Measurements from ENCODE around the gene MAP4K4. TPM values are rescaled to one million over a fixed set of nuclear protein-coding genes. Genes with fewer than 3 reads are reported as not detected.

The MAP4K4 gene
- total and polyA plus RNA-seq, 2 of the 13 experiments (the other 11 are each of a cell fraction or from before 2014, with no cell fraction given) = 105 to 264 TPM

DNA sequence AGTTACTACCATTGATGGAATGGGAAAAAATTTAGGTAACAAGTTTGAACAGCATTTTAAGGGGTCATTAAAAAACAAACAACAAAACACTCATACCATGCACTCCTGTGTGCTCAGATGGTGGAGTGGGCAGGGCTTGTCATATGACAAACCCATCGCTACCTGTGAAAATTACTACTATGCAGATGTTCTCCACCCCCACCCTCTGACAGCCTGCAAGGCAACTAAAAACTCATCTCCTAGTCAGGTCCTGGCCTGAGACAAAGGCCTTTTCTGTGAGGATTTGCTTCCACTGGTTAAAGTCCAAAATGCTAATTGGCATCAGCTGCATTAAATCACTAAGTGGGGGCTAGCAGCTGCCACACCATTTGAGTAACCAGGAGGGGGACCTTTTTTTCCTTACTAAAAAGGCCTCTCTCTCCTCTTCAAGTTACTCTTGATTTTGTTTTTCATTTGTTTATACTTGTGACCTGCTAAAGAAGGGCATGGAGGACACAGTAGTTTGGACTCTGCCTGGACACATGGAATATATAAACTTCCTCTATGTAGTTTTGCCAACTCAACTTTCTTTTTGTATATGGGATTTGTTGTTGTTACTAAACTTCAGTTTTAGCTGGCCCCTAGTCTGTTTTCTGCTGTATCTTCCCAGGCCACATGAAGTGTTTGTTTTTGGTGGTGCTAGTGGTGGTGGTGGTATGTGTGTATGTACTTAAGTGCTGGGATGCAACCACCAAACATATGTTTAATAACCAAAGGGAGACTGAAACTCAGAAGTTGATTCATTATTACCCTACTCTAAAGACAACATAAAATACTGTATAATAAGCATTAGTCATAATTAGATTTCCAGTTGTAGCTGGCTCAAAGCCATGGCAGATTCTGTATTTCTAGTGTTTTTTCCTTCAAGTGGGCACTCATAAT is 121.3 kb downstream of the MAP4K4 start (continued):
- TF ChIP-seq, protein P1, sequence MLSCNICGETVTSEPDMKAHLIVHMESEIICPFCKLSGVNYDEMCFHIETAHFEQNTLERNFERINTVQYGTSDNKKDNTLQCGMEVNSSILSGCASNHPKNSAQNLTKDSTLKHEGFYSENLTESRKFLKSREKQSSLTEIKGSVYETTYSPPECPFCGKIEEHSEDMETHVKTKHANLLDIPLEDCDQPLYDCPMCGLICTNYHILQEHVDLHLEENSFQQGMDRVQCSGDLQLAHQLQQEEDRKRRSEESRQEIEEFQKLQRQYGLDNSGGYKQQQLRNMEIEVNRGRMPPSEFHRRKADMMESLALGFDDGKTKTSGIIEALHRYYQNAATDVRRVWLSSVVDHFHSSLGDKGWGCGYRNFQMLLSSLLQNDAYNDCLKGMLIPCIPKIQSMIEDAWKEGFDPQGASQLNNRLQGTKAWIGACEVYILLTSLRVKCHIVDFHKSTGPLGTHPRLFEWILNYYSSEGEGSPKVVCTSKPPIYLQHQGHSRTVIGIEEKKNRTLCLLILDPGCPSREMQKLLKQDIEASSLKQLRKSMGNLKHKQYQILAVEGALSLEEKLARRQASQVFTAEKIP (CRISPR knock-in tag; IDR thresholded peaks at IDR 0.05; ENCODE audit: borderline replicate concordance) = no peak
- TF ChIP-seq MYC (CRISPR knock-in tag; IDR thresholded peaks at IDR 0.05; ENCODE audit: borderline replicate concordance) (no peak), IRF2 (CRISPR knock-in tag; IDR thresholded peaks at IDR 0.05) (0 out of 2 replicates have a peak, but pooled peaks have one; percentile 46), SOX6 (IDR thresholded peaks at IDR 0.05) (no peak), SOX6 (CRISPR knock-in tag; IDR thresholded peaks at IDR 0.05) (peak; percentile 86), FOSL2 (CRISPR knock-in tag; IDR thresholded peaks at IDR 0.05) (no peak), ZNF543 (CRISPR knock-in tag; IDR thresholded peaks at IDR 0.05) (0 out of 2 replicates have a peak, but pooled peaks have one; percentile 34), ZNF660 (CRISPR knock-in tag; IDR thresholded peaks at IDR 0.05; ENCODE audit: borderline replicate concordance, low read depth) (no peak), JUN (CRISPR knock-in tag; IDR thresholded peaks at IDR 0.05) (no peak), RAD51 (IDR thresholded peaks at IDR 0.05; ENCODE audit: borderline replicate concordance) (no peak), PHB2 (IDR thresholded peaks at IDR 0.05; ENCODE audit: partially characterized antibody) (no peak)
- TF ChIP-seq, protein P2, sequence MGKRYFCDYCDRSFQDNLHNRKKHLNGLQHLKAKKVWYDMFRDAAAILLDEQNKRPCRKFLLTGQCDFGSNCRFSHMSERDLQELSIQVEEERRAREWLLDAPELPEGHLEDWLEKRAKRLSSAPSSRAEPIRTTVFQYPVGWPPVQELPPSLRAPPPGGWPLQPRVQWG (CRISPR knock-in tag; IDR thresholded peaks at IDR 0.05; ENCODE audit: borderline replicate concordance, low read depth) = no peak
- TF ChIP-seq, protein P3, sequence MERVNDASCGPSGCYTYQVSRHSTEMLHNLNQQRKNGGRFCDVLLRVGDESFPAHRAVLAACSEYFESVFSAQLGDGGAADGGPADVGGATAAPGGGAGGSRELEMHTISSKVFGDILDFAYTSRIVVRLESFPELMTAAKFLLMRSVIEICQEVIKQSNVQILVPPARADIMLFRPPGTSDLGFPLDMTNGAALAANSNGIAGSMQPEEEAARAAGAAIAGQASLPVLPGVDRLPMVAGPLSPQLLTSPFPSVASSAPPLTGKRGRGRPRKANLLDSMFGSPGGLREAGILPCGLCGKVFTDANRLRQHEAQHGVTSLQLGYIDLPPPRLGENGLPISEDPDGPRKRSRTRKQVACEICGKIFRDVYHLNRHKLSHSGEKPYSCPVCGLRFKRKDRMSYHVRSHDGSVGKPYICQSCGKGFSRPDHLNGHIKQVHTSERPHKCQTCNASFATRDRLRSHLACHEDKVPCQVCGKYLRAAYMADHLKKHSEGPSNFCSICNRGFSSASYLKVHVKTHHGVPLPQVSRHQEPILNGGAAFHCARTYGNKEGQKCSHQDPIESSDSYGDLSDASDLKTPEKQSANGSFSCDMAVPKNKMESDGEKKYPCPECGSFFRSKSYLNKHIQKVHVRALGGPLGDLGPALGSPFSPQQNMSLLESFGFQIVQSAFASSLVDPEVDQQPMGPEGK (CRISPR knock-in tag; IDR thresholded peaks at IDR 0.05) = peak; percentile 94
- TF ChIP-seq, protein P4, sequence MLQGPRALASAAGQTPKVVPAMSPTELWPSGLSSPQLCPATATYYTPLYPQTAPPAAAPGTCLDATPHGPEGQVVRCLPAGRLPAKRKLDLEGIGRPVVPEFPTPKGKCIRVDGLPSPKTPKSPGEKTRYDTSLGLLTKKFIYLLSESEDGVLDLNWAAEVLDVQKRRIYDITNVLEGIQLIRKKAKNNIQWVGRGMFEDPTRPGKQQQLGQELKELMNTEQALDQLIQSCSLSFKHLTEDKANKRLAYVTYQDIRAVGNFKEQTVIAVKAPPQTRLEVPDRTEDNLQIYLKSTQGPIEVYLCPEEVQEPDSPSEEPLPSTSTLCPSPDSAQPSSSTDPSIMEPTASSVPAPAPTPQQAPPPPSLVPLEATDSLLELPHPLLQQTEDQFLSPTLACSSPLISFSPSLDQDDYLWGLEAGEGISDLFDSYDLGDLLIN (CRISPR knock-in tag; IDR thresholded peaks at IDR 0.05; ENCODE audit: borderline replicate concordance) = no peak
- TF ChIP-seq, protein P5, sequence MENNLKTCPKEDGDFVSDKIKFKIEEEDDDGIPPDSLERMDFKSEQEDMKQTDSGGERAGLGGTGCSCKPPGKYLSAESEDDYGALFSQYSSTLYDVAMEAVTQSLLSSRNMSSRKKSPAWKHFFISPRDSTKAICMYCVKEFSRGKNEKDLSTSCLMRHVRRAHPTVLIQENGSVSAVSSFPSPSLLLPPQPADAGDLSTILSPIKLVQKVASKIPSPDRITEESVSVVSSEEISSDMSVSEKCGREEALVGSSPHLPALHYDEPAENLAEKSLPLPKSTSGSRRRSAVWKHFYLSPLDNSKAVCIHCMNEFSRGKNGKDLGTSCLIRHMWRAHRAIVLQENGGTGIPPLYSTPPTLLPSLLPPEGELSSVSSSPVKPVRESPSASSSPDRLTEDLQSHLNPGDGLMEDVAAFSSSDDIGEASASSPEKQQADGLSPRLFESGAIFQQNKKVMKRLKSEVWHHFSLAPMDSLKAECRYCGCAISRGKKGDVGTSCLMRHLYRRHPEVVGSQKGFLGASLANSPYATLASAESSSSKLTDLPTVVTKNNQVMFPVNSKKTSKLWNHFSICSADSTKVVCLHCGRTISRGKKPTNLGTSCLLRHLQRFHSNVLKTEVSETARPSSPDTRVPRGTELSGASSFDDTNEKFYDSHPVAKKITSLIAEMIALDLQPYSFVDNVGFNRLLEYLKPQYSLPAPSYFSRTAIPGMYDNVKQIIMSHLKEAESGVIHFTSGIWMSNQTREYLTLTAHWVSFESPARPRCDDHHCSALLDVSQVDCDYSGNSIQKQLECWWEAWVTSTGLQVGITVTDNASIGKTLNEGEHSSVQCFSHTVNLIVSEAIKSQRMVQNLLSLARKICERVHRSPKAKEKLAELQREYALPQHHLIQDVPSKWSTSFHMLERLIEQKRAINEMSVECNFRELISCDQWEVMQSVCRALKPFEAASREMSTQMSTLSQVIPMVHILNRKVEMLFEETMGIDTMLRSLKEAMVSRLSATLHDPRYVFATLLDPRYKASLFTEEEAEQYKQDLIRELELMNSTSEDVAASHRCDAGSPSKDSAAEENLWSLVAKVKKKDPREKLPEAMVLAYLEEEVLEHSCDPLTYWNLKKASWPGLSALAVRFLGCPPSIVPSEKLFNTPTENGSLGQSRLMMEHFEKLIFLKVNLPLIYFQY (CRISPR knock-in tag; IDR thresholded peaks at IDR 0.05; ENCODE audit: borderline replicate concordance) = peak; percentile 14; the same call in 1 of the 2 replicates
- TF ChIP-seq, protein P6, sequence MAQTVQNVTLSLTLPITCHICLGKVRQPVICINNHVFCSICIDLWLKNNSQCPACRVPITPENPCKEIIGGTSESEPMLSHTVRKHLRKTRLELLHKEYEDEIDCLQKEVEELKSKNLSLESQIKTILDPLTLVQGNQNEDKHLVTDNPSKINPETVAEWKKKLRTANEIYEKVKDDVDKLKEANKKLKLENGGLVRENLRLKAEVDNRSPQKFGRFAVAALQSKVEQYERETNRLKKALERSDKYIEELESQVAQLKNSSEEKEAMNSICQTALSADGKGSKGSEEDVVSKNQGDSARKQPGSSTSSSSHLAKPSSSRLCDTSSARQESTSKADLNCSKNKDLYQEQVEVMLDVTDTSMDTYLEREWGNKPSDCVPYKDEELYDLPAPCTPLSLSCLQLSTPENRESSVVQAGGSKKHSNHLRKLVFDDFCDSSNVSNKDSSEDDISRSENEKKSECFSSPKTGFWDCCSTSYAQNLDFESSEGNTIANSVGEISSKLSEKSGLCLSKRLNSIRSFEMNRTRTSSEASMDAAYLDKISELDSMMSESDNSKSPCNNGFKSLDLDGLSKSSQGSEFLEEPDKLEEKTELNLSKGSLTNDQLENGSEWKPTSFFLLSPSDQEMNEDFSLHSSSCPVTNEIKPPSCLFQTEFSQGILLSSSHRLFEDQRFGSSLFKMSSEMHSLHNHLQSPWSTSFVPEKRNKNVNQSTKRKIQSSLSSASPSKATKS (CRISPR knock-in tag; IDR thresholded peaks at IDR 0.05) = no peak
